Middle frontal gyrus (tissue), 1 donor: ENCODE data around the gene HCN3.

Source experiments
- DNase-seq: peaks from one replicate; pipeline ENCODE4 v3.0.0-alpha.2; 2015; ENCODE audit warnings: low spot score; ENCODE audit errors: extremely low spot score

The HCN3 gene

DNA sequence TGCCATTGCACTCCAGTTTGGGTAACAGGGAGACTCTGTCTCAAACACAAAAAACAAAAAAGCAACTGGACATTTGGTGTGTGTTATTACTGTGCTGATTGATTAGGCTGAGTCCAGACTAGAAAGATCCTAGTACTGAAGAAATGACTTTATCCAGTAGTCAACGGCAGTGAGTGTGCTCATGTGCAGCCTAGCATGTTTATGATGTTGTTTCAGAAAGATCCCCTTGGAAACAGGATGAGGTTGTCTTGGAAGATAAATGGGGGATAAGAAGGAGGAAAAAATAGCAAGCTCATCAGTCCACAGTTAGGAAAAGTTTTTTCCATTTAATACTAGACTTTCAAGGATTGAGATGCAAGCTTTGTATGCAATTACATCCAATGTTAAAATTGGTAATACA, 57.7 kb downstream of the HCN3 start:
- DNase-seq = no peak
